ENCODE measurements around the gene MAEL.
A peak's percentile ranks its signal among the peaks of the same experiment; 100 is the strongest.
"Not testable (repeated sequence)": the region's sequence is repeated elsewhere in the genome, so short reads cannot be mapped to it uniquely, and the experiment has no call there.

Gene MAEL

DNA sequence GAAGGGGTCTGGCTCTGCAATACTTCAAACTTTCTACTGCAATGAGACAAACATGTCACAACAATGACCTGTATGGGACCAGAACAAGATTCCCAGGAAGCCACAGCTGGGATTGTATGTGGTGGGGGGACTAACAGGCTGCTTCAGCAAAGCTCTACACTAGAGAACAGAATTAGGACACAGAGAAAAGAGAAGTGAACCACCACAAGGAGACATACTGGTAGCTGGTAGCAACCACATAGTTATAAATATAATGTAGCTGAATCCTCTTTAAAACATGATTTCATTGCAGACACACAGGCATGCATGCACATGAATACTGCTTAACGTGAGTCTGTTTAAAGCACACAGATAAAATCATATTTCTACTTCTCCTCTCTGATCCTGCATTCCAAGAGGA is 10.3 kb upstream of the MAEL start:
- no peak for DNase-seq (ENCODE audit: low read depth)

DNA sequence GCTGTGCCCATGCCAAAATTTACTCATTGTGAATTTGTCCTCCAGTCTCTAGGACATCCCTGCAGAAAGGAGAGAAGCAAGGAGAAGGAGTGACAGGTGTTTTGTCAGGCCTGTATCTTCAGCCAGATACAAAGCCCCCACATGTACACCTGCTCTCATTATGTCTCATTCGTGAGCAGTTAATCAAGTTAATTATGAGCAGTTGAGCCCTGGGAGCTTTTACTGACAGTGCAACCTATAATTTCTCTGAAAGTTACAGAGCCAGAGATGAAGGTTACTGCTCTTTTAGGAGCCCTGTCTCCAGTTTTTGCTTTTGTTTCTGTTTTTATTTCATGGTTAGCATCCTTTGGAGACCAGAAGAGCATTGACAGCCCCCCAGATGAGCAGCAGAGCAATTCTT is 8.7 kb upstream of the MAEL start:
- no peak for DNase-seq (ENCODE audit: low read depth)

- no peak for DNase-seq (ENCODE audit: low read depth)
Measured at GRCh38 chr1:166980818-166981217, 8.3 kb upstream of the MAEL start.

DNA sequence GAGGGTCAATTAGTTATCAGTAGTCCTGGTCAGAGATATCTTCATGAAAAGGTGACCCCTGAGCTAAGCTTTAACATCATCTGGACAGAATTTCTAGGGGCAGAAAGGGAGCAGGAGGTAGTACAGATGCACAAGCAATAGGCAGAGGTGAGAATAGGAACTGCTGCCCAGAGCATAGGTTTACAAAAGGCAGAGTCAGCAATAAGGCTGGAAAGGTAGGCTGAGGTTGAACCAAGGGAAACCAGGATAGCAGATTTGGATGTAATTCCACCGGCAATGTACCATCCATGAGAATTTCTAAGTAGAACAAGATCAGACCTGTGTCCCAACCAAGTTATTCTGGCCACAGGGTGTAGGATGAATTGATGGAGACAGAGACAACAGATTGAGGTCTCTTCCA is 7.5 kb upstream of the MAEL start:
- DNase-seq (ENCODE audit: low read depth) = no peak

DNA sequence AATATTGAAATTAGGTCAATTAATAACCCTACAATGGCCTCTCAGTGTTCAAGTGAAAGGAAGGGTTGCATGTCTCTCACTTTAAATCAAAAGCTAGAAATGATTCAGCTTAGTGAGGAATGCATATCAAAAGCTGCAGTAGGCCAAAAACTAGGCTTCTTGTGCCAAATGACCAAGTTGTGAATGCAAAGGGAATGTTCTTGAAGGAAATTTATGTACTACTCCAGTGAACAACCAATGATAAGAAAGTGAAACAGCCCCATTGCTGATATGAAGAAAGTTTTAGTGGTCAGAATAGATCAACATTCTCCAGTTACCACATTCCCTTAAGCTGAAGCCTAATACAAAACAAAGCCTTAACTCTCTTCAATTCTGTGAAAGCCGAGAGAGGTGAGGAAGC is 10.0 kb downstream of the MAEL start:
- no peak for DNase-seq (ENCODE audit: low read depth)

DNA sequence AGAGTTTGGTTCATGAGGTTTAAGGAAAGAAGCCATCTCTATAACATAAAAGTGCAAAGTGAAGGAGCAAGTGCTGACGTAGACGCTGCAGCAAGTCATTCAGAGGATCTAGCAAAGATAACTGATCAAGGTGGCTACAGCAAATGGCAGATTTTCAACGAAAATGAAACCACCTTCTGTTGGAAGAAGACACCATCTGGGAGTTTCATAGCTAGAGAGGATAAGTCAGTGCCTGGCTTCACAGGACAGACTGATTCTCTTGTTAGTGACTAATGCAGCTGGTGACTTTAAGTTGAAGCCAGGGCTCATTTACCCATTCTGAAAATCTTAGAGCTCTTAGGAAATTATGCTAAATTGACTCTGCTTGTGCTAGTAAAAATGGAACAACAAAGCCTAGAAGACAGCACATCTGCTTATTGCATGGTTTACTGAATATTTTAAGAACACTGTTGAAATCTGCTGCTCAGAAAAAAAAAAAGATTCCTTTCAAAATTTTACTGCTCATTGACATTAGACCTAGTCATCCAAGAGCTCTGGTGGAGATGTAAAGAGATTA is 10.5 kb downstream of the MAEL start:
- DNase-seq (ENCODE audit: low read depth) = no peak

- DNase-seq (ENCODE audit: low read depth) = no peak
Measured at GRCh38 chr1:167000546-167000945, 11.5 kb downstream of the MAEL start.

DNA sequence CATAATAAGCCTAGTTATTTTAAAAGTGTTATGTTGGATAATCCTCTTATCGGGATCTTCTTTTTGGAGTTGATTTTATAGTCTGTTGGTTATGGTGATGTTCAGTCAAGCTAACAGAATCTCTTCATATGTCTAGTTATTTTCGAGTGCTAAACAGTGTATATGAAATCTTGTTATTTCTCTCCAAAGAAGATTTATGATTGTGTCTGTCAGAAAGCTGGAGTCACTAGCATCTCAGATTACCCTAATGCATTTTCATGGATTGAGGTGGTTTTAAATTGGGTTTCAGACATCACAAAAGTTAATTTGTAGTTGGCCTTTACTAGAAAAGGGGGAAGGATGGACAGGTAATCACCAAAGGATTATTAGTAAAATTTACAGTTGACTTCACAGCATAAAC is 13.3 kb downstream of the MAEL start:
- DNase-seq (ENCODE audit: low read depth) = no peak

DNA sequence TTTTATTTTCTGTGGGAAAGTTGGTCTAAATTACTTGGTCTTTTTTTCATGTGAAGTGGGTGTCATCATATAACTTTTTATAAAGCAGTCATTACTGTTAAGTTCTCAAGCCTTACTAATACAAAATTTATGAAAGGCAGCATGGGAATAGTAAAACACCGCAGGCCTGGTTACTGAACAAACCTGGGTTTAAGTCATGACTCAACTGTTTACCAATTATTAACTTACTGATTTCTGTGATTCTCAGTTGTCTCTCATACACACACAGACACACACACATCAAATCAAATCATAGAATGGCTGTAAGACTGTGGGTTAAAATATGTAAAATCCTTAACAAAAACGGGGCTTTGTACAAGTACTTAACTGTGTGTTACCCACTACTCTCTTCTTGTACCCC is 14.6 kb downstream of the MAEL start:
- DNase-seq (ENCODE audit: low read depth) = no peak

GRCh38 chr1:167011560-167012191 is 22.6 kb downstream of the MAEL start:
- no peak for DNase-seq (ENCODE audit: low read depth)

DNA sequence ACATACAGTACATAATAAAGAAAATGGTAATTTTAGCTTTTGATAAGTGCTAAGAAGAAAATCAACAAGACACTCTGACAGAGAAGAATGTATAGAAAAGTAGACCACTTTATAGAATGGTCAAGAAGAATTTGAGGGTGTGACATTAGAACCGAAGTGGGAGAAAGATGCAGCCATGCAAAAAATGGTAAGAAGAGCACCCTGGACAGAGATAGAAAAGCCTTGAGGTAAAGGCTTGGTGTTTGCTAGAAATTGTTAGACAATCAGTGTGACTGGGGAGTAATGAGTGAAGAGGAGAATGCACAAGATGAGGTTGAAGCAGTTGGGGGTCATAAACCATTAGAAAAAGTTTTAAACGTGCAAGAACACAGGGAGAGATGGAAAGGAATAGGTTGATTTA is 23.5 kb downstream of the MAEL start:
- no peak for DNase-seq (ENCODE audit: low read depth)

DNA sequence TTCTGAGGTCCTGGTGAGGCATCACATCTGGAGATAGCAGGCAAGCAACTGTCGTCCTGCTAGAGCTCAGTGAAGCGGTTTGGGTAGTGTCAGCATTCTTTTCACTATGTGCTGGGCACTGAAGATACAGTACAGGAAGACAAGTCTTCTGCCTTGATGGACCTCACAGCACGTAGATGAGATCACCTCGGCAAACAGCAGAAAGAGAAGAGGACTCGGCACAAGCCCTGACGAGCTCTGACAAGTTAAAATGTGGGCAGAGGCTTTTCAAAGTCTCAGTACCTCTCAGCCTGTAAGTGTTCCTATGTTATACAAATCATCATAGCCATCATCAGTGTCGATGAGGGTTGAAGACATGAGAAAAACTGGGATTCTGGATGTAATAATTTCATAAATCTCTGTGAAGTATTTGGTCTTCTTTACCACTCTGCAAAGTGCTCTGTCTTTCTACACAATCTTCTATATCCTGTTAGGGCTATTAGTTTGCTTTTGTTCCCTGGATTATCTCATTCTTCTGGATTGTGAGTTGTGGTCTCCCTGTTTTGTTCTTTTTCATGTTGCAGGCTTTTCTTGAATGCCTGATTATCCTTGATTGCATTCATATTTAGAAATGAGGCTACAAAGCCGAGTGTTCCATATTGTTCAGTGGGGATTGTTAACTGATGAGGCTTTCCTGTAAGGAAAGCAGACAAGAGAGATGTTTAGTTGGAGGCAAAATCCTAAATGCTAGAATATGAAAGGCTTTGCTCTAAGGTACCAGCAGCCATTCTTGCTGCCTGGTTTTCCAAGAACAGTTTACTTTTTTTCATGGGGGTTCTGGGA is 24.2 kb downstream of the MAEL start:
- no peak for DNase-seq (ENCODE audit: low read depth)

GRCh38 chr1:167016100-167016750 is 27.1 kb downstream of the MAEL start:
- DNase-seq (ENCODE audit: low read depth) = no peak

- no peak for DNase-seq (ENCODE audit: low read depth)
Measured at GRCh38 chr1:167022384-167022783, 33.3 kb downstream of the MAEL start.

- not testable (repeated sequence) for DNase-seq (ENCODE audit: low read depth)
Measured at GRCh38 chr1:167029553-167029952, 40.5 kb downstream of the MAEL start.

DNA sequence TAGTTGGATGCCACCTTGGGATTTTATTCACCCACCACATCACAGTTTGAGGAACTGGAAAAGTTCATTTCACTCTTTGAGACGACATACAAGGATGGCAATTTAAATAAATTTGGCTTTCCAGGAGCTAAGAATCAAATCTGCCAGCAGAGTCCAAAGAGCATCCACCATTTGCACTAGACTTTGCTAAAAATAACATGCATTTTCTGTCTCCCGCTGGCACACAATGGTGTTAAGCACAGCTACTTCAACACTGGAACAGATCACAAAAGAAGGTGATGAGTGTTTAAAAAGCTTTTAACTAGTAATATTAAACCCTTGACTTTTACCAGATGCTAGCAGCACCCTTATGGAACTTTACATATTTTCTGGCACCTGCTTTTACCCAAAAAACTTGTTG is 44.6 kb downstream of the MAEL start:
- DNase-seq (ENCODE audit: low read depth) = no peak

- DNase-seq (ENCODE audit: low read depth) = peak; percentile 31
Measured at GRCh38 chr1:167043752-167044488, 54.8 kb downstream of the MAEL start.

DNA sequence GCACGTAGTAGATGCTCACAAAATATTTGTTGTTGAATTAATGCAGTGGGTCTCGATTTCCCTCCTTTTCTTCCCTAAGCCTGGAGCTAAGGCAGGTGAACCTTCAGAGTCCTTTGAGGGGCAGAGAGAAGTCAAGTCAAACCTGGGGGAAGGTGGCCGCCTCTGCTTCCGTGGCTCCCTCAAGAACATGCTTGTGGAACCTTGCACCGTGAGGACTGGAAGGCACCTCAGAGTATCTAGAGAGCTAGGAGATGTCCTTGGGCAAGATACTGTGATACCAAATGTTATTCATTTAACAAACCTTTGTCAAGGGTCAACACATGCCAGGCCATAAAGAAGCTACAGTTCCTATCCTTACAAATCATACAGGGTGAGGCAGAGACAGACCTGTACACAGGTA is 62.8 kb downstream of the MAEL start:
- no peak for DNase-seq (ENCODE audit: low read depth)

GRCh38 chr1:167052389-167052788 is 63.3 kb downstream of the MAEL start:
- DNase-seq (ENCODE audit: low read depth) = no peak

DNA sequence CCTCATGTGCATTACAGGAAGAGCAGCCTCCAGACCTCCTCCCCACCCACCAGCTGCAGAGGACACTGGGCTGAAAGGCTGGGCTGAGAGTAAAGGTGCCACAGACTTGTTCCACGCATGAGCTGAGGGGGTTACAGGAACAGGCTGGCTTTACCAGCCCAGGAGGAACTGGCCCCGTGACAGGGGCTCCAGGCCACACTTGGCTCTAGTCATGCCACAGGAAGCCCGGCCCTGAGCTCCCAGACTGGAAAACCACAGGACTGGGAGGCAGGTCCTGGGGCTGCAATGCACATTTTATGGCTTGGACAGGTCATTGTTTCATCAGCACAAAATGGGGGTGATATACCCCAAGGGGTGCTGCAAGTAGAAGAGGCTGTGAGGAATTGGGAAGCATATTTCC is 65.5 kb downstream of the MAEL start:
- no peak for DNase-seq (ENCODE audit: low read depth)

- no peak for DNase-seq (ENCODE audit: low read depth)
Measured at GRCh38 chr1:167054946-167055630, 66.0 kb downstream of the MAEL start.

All from stimulated activated CD8-positive, alpha-beta memory T cell treated with anti-CD3 and anti-CD28 coated beads, Interleukin-7, amount 100 ng/mL, for 24 hours (primary cell).